Neutrophil (primary cell): Measurements from ENCODE around the gene FOXK2.

Experiments
- H3K27ac ChIP-seq: fragments of 200-600 bp; sonication (generic); 2 replicates; pipeline ENCODE4 v1.5.1; 2016; ENCODE audit warnings: mild to moderate bottlenecking, moderate library complexity
- H3K27me3 ChIP-seq: fragments of 200-600 bp; sonication (generic); 2 replicates; pipeline ENCODE4 v1.6.0; 2016; ENCODE audit warnings: mild to moderate bottlenecking
- H3K36me3 ChIP-seq: fragments of 200-600 bp; sonication (generic); 2 replicates; pipeline ENCODE4 v1.5.1; 2017
- H3K4me1 ChIP-seq, 2 experiments: fragments of 200-600 bp in 1 of 2; sonication (generic) in 1 of 2; 1 replicate in 1 of 2; 2 replicates in 1 of 2; pipeline versions ENCODE4 v1.5.1 to v1.6.1; 2013 to 2016; ENCODE audit warnings: low read depth in 1 of 2, low read length in 1 of 2, mild to moderate bottlenecking in 1 of 2, moderate library complexity in 1 of 2; ENCODE audit not compliant: control insufficient read depth in 1 of 2, insufficient read depth in 1 of 2
- H3K4me3 ChIP-seq, 2 experiments: fragments of 200-600 bp in 1 of 2; sonication (generic) in 1 of 2; 1 replicate in 1 of 2; 2 replicates in 1 of 2; pipeline ENCODE4 v1.5.1; 2013 to 2016; ENCODE audit warnings: low read depth in 1 of 2, low read length in 1 of 2, mild to moderate bottlenecking in 1 of 2, moderate library complexity in 1 of 2
- H3K9me3 ChIP-seq: fragments of 200-600 bp; sonication (generic); 2 replicates; pipeline ENCODE4 v1.5.1; 2016
- CTCF ChIP-seq: fragments of 200-600 bp; sonication (generic); IDR thresholded peaks from 2 replicates; pipeline ENCODE4 v1.5.1; 2016; ENCODE audit warnings: antibody characterized with exemption

Gene FOXK2

GRCh38 chr17:82564241-82564640 lies 44.7 kb downstream of the FOXK2 start:
- no peak overlapping the region for H3K27ac ChIP-seq

GRCh38 chr17:82565551-82565950 lies 46.0 kb downstream of the FOXK2 start:
- TF ChIP-seq CTCF = no peak

More at GRCh38 chr17:82564241-82564640, 44.7 kb downstream of the FOXK2 start:
- Histone ChIP-seq H3K4me3 (no peak overlapping the region), H3K9me3 (no peaks in the 10 kb centered on the region), H3K36me3 (peaks cover 33% of the 10 kb centered on the region), H3K27me3 (no peaks in the 10 kb centered on the region), H3K4me1 (peaks cover 4 to 8% of the 10 kb centered on the region in 2 experiments)
- TF ChIP-seq CTCF = no peak

GRCh38 chr17:82566129-82566960 lies 46.8 kb downstream of the FOXK2 start:
- peaks cover 47% of the 10 kb centered on the region for H3K36me3 ChIP-seq
- no peak for TF ChIP-seq CTCF

More at GRCh38 chr17:82565551-82565950, 46.0 kb downstream of the FOXK2 start:
- Histone ChIP-seq H3K36me3 (peaks cover 39% of the 10 kb centered on the region), H3K27me3 (no peaks in the 10 kb centered on the region), H3K4me3 (no peak overlapping the region), H3K9me3 (no peaks in the 10 kb centered on the region), H3K27ac (peak overlapping the region; percentile 34), H3K4me1 (peaks cover 4 to 8% of the 10 kb centered on the region in 2 experiments)

DNA sequence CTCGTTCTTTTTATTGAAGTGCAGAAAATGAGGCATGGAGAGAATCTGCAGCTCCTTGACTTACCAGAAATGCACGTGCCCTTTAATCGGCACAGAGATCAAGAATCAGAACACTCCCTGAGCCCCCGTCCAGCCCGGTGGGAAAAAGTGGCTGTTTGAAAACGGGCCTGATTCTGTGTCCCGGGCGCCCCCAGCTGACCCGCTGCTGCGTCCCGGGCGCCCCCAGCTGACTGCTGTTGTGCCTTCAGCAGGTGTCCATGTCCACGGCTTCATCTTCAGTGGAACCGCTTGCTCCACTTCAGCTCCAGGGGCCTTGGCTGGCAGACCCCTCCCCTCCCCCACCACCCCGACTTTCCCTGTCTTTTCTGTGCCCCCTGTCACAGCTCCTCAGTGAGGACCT lies 47.8 kb downstream of the FOXK2 start:
- TF ChIP-seq CTCF = no peak
- H3K27ac ChIP-seq = no peak overlapping the region
- no peaks in the 10 kb centered on the region for H3K9me3 ChIP-seq
- H3K4me1 ChIP-seq = peaks cover 4 to 8% of the 10 kb centered on the region in 2 experiments
- no peaks in the 10 kb centered on the region for H3K27me3 ChIP-seq
- no peak overlapping the region for H3K4me3 ChIP-seq
- H3K36me3 ChIP-seq = peaks cover 56% of the 10 kb centered on the region

More at GRCh38 chr17:82566129-82566960, 46.8 kb downstream of the FOXK2 start:
- H3K4me1 ChIP-seq = peaks cover 4 to 8% of the 10 kb centered on the region in 2 experiments
- peak overlapping the region; percentile 34 for H3K27ac ChIP-seq
- H3K4me3 ChIP-seq = no peak overlapping the region
- H3K27me3 ChIP-seq = no peaks in the 10 kb centered on the region
- no peaks in the 10 kb centered on the region for H3K9me3 ChIP-seq

- TF ChIP-seq CTCF = no peak
- Histone ChIP-seq H3K4me3 (no peak overlapping the region), H3K4me1 (peaks cover 4 to 8% of the 10 kb centered on the region in 2 experiments), H3K27ac (no peak overlapping the region), H3K27me3 (no peaks in the 10 kb centered on the region), H3K9me3 (no peaks in the 10 kb centered on the region), H3K36me3 (peaks cover 71% of the 10 kb centered on the region)
Observed at GRCh38 chr17:82568997-82569393, 49.5 kb downstream of the FOXK2 start.
